ENCODE results near the gene NSFL1C.

The NSFL1C gene

GRCh38 chr20:1484438-1485116 is 17.9 kb upstream of the NSFL1C start:
- no peak for DNase-seq

GRCh38 chr20:1479831-1480595 is 13.4 kb upstream of the NSFL1C start:
- no peak for DNase-seq

GRCh38 chr20:1478566-1478965 is 11.9 kb upstream of the NSFL1C start:
- DNase-seq, result no peak

GRCh38 chr20:1477896-1478490 is 11.3 kb upstream of the NSFL1C start:
- DNase-seq, result no peak

- no peak for DNase-seq
These were observed 8.4 kb upstream of the NSFL1C start for GRCh38 chr20:1474817-1475603.

GRCh38 chr20:1474325-1474724 is 7.7 kb upstream of the NSFL1C start:
- no peak for DNase-seq

DNA sequence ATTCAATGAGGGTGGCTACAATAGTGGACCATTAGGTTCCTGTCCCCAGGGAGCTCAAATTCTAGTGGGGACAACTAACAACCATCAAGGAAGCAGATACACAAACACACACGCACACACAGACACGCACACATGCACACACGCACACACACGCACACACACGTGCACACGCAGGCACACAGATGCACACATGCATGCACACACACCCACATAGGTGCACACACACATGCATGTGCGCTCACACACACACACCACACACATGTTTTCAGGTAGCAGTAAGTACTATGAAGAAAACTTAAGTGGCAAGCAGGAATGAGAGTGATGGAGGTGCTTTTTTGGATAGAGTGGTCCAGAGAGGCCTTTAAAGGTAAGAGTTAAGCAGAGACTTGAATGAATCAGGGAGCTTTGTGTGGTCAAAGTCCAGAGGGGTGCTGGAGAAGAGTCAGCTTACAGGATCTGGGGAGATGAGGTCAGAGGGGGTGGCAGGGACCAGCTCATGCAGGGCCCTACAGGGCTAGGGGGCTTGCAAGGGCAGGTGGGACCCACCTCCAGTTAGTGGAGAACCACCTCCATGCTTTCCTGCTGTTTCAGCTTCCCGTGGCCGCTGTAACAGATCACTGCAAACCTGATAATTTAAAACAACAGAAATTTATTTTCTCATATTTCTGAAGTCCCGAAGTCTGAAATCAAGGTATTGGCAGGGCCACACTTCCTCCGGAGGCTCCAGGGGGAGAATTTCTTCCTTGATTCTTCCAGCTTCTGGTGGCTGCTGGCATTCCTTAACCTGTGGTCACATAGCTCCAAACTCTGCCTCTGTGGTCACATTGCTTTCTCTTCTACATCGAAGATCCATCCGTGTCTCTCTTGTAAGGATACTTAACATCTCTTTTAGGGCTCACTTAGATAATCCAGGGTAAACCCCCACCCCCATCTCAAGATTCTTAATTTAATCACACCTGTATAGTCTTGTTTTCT is 6.9 kb upstream of the NSFL1C start:
- DNase-seq, result no peak

- DNase-seq, result no peak
These were observed 6.1 kb upstream of the NSFL1C start for GRCh38 chr20:1472556-1473245.

DNA sequence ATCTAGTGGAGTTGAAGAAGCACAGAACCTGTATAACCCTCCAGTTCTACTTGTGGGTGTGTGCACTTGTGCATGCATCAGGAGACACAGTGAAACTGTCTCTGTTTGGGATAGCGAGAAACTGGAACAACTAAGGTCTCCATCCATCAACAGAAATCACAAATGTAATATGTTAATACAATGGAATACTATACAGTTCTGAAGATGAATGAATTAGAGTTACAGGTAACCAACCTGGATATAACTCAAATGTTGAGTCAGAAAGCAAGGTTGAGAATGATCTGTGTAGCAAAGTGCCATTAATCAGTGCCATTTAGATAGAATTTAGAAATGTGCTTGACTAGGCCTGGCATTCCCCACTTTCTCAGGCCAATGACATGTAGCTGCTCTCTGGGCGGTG is 4.6 kb upstream of the NSFL1C start:
- DNase-seq, result no peak

- DNase-seq, result no peak
These were observed 3.4 kb upstream of the NSFL1C start for GRCh38 chr20:1469925-1470571.

DNA sequence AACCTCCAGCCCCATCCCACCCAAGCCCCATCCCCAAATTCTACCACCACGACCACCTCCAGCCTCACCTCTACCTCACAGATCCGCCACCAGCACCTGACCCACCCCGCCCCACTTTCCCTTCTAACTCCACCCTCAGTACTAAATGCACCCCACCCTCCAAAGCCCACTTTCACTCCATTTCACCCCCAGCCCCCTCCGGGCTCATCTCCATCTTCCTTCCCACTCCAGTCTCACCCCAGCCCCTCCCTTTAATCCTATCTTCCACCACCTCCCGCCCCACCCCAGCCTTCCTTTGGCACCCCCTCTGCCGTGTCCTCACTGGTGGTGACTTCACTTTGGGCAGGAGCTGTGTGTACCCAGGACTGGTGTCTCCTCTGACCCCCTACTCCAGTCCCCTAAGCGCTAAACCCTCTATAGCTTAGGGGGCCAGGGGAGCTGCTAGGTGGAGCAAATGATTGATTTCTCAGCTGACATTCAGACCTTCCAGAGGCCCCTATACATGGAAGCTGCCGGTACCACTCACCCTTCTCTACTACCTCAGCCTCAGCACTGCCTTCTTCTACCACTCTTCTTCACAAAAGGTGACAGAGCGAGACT is 2.8 kb upstream of the NSFL1C start:
- no peak for DNase-seq

DNA sequence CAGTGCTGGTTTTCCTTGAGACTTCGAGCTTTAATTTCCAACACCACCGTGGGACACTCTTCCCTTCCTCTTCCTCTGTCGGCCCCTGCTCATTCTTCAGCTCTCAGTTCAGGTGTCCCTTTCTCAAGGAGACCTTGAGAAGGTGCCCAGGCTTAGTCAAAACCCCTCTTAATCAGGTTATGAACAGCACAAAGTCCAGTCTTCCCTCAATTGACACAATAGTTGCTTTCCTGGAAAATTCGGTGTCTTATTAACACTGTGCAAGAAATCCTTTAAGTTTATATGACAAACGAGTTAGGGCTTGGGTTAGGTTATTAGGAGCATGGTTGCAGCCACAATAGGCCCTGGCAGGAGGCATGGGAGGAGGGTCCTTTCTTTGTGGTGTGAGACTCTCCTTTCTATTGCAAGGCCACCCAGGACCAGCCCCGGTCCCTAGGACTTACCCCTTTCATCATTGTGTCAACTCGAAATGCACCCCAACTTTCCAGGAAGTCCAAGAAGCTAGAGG is 1.5 kb upstream of the NSFL1C start:
- no peak for DNase-seq

- no peak for DNase-seq
These were observed 887 bp upstream of the NSFL1C start for GRCh38 chr20:1467355-1468116.

GRCh38 chr20:1467082-1467354 is 369 bp upstream of the NSFL1C start:
- DNase-seq, result no peak

DNA sequence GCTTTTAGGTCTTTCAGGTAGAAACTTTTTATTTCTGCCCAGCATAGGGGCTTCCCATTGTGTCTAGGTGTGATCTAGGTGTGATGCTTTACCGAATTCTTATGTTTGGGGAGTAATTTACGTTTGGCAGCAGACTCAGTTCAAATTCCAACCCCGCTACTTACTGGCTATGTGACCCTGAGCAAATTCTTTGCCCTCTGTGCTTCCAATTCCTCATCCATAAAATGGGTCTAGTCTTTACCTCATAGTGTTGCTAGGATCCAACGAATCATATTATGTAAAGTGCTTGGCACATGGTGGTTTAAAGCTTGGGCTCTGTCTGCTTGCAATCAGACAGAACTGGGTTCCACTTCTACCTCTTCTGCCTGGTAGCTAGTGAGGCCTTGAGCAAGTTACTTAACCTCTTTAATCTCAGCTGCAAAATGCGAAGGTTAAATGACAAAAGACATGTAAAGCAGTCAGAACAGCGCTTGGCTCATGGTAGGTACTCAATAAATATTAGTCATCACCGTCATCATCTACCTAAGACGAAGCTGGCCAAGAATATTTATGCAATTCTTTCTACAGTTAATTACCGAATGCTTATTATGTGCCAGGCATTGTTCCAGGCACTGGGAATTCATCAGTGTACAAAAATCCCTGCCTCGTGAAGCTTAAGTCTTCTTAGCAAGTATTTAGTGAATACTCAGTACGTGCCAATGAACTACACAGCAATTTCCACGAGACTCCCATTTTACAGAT is 1.0 kb downstream of the NSFL1C start:
- DNase-seq, result no peak

DNA sequence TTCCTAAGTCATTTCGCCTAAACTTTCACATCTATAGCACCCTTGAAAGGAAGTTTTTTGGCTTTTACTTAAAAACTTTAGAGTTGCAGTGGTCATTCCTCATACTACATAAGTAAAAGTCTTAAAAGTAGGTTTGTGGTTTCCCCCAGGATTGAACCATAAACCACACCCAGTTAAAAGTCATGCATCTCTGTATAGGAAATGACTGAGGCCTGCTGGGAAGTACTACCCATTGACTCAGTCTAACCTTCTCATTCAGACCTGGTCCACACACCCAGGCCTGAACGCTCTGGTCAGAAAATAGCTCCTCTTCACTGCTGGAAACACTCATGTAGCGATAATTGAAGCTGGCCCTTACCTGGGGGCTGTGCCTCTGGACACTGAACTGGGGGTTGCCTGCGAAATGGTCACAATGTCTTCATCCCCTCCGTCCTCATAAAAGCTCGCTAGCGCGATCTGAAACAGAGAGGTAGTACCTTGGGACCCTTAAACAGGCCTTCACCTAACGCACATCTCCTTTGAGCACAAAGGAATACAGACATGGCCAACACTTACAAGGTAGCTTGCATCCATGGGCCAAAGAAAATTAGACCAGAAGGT is 2.6 kb downstream of the NSFL1C start:
- DNase-seq, result no peak

GRCh38 chr20:1462834-1463233 is 3.8 kb downstream of the NSFL1C start:
- no peak for DNase-seq

- DNase-seq, result no peak
These were observed 4.6 kb downstream of the NSFL1C start for GRCh38 chr20:1462001-1462400.

- no peak for DNase-seq
These were observed 6.4 kb downstream of the NSFL1C start for GRCh38 chr20:1460275-1460674.

Measured in CD4-positive, alpha-beta T cell treated with Interleukin-4 for 4 hours (primary cell).